Stimulated activated CD8-positive, alpha-beta memory T cell treated with anti-CD3 and anti-CD28 coated beads, Interleukin-4, amount 100 ng/mL, for 48 hours (primary cell): Measurements from ENCODE around the gene IL27RA.
"Not testable (repeated sequence)": the region's sequence is repeated elsewhere in the genome, so short reads cannot be mapped to it uniquely, and the experiment has no call there.

Experiments used
- DNase-seq: peaks from one replicate; pipeline ENCODE4 v3.0.0-alpha.2; 2020

Gene IL27RA

GRCh38 chr19:14000691-14001375 lies 30.7 kb upstream of the IL27RA start:
- DNase-seq, result no peak

GRCh38 chr19:14002571-14003250 lies 28.9 kb upstream of the IL27RA start:
- DNase-seq, result peak; percentile 39

- DNase-seq, result peak; percentile 43
These were observed 28.1 kb upstream of the IL27RA start for GRCh38 chr19:14003251-14004055.

- DNase-seq, result no peak
These were observed 26.8 kb upstream of the IL27RA start for GRCh38 chr19:14004619-14005348.

GRCh38 chr19:14005349-14006084 lies 26.0 kb upstream of the IL27RA start:
- peak; percentile 96 for DNase-seq

GRCh38 chr19:14006085-14006765 lies 25.3 kb upstream of the IL27RA start, which contains the start of gene RFX1:
Gene RFX1, minus strand, starts transcription at chr19:14006320. Its CDS starts 12,477 bp downstream, at chr19:13993843.
- peak; percentile 100 for DNase-seq

- DNase-seq, result peak; percentile 87
These were observed 24.6 kb upstream of the IL27RA start for GRCh38 chr19:14006766-14007562.

GRCh38 chr19:14012378-14012915 lies 19.1 kb upstream of the IL27RA start:
- DNase-seq, result no peak

GRCh38 chr19:14015524-14016035 lies 16.0 kb upstream of the IL27RA start:
- no peak for DNase-seq

- no peak for DNase-seq
These were observed 12.5 kb upstream of the IL27RA start for GRCh38 chr19:14019100-14019499.

GRCh38 chr19:14019739-14020138 lies 11.8 kb upstream of the IL27RA start:
- DNase-seq, result not testable (repeated sequence)

GRCh38 chr19:14021474-14021873 lies 10.1 kb upstream of the IL27RA start:
- no peak for DNase-seq

- DNase-seq, result no peak
These were observed 9.1 kb upstream of the IL27RA start for GRCh38 chr19:14022469-14022868.

- peak; percentile 39 for DNase-seq
These were observed 7.9 kb upstream of the IL27RA start for GRCh38 chr19:14023404-14024235.

- DNase-seq, result not testable (repeated sequence)
These were observed 4.8 kb upstream of the IL27RA start for GRCh38 chr19:14026652-14027192.

GRCh38 chr19:14027856-14028450 lies 3.6 kb upstream of the IL27RA start, which contains the start of gene RLN3:
Gene RLN3, plus strand, starts transcription at chr19:14028148. Its CDS starts 57 bp downstream, at chr19:14028205.
- no peak for DNase-seq

GRCh38 chr19:14028901-14029300 lies 2.7 kb upstream of the IL27RA start:
- DNase-seq, result no peak

GRCh38 chr19:14030997-14031718 lies 404 bp upstream of the IL27RA start:
- no peak for DNase-seq
